ENCODE measurements around the gene SLC34A3. TPM values are rescaled to one million over a fixed set of nuclear protein-coding genes. Genes with fewer than 3 reads are reported as not detected.

The SLC34A3 gene
- total RNA-seq, 1 experiment from 2014 or later = 0.13 TPM

DNA sequence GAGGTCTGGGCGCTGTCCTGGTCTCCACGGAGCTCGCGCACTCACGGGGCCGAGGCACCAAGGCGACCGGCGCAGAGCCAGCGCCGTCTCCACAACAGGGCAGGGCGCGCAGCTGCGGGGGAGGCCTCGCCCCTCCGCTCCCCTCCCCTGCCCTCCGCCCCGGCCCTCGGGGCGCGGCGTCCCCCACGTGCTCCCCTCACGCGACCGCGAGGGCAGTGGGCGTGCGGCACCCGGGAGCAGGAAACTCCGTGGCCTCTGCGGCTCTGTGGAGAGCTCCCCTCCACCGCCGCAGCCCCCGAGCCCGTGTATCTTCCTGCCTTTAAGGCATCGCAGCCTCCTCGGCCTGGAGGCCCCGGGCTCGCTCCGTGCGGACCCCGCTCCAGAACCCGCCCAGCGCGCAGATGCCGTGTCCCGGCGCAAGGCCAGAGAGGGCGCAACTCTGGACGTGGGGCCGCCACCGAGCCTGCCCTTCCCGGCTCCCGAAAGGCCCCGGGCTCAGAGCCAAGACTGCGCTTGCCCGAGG, 9.7 kb downstream of the SLC34A3 start:
- no peak for ATAC-seq
- Mint-ChIP-seq H3K27me3 (ENCODE audit: low read depth) (no peaks in the 10 kb centered on the region), H3K9me3 (no peaks in the 10 kb centered on the region), H3K4me1 (peaks cover 40% of the 10 kb centered on the region), H3K4me3 (peak overlapping the region; percentile 73), H3K27ac (no peak overlapping the region), H3K36me3 (peaks cover 20% of the 10 kb centered on the region)
- CTCF ChIA-PET = interaction anchor here (0.7 to 2.4 kb wide), 29 partner anchors 11 to 211 kb away, joined by 3 to 14 read pairs (median 4); partner anchors contain the start of genes CYSRT1, EXD3, MAN1B1 and NOXA1
- POLR2A ChIA-PET = interaction anchor here (0.6 to 1.8 kb wide), 29 partner anchors 13 to 652 kb away, joined by 3 to 30 read pairs (median 4); partner anchors contain the start of genes LRRC26, MAN1B1, NELFB and NRARP
- peak; percentile 38 for DNase-seq (ENCODE audit: low spot score)
- TF ChIP-seq ELF4 (CRISPR knock-in tag; IDR thresholded peaks at IDR 0.05; ENCODE audit: low read depth) (no peak), ZNF396 (CRISPR knock-in tag; IDR thresholded peaks at IDR 0.05; ENCODE audit: borderline replicate concordance) (no peak), STAT6 (CRISPR knock-in tag; conservative IDR thresholded peaks at IDR 0.05; ENCODE audit: low read depth) (no peak), ZNF232 (CRISPR knock-in tag; IDR thresholded peaks at IDR 0.05) (0 out of 2 replicates have a peak, but pooled peaks have one; percentile 42), MYBL2 (CRISPR knock-in tag; IDR thresholded peaks at IDR 0.05) (peak; percentile 15; the same call in 1 of the 2 replicates), GTF2I (CRISPR knock-in tag; conservative IDR thresholded peaks at IDR 0.05) (no peak), KAT7 (CRISPR knock-in tag; IDR thresholded peaks at IDR 0.05; ENCODE audit: borderline replicate concordance) (peak; percentile 74; the same call in 1 of the 2 replicates), NR1H2 (CRISPR knock-in tag; IDR thresholded peaks at IDR 0.05) (no peak), TCF7 (CRISPR knock-in tag; IDR thresholded peaks at IDR 0.05; ENCODE audit: low read depth) (no peak), RELA (CRISPR knock-in tag; IDR thresholded peaks at IDR 0.05; ENCODE audit: borderline replicate concordance) (peak; percentile 44; the same call in 1 of the 2 replicates), RORB (CRISPR knock-in tag; IDR thresholded peaks at IDR 0.05) (no peak), SMAD3 (CRISPR knock-in tag; IDR thresholded peaks at IDR 0.05; ENCODE audit: borderline replicate concordance) (peak; percentile 68; the same call in 1 of the 2 replicates), ZNF423 (CRISPR knock-in tag; IDR thresholded peaks at IDR 0.05) (no peak), TEAD1 (CRISPR knock-in tag; IDR thresholded peaks at IDR 0.05) (peak; percentile 79; the same call in 1 of the 2 replicates), FOXP4 (CRISPR knock-in tag; IDR thresholded peaks at IDR 0.05) (peak; percentile 67; the same call in 1 of the 2 replicates), MXD4 (CRISPR knock-in tag; IDR thresholded peaks at IDR 0.05; ENCODE audit: borderline replicate concordance) (no peak), ETV6 (CRISPR knock-in tag; IDR thresholded peaks at IDR 0.05) (0 out of 2 replicates have a peak, but pooled peaks have one; percentile 22), FOXK1 (CRISPR knock-in tag; IDR thresholded peaks at IDR 0.05) (peak; percentile 34; the same call in 1 of the 2 replicates), CREM (CRISPR knock-in tag; IDR thresholded peaks at IDR 0.05) (peak; percentile 78; the same call in 1 of the 2 replicates), TP53 (CRISPR knock-in tag; IDR thresholded peaks at IDR 0.05) (peak; percentile 85; the same call in 1 of the 2 replicates), E2F5 (CRISPR knock-in tag; IDR thresholded peaks at IDR 0.05) (peak; percentile 56; the same call in 1 of the 2 replicates), ZNF219 (CRISPR knock-in tag; IDR thresholded peaks at IDR 0.05; ENCODE audit: borderline replicate concordance) (peak; percentile 75; the same call in 1 of the 2 replicates), IRF2 (CRISPR knock-in tag; IDR thresholded peaks at IDR 0.05; ENCODE audit: borderline replicate concordance, low read depth) (no peak), ZNF317 (CRISPR knock-in tag; IDR thresholded peaks at IDR 0.05; ENCODE audit: borderline replicate concordance, low read depth) (0 out of 2 replicates have a peak, but pooled peaks have one; percentile 36), SOX15 (CRISPR knock-in tag; IDR thresholded peaks at IDR 0.05) (no peak)
- TF ChIP-seq, protein P1, sequence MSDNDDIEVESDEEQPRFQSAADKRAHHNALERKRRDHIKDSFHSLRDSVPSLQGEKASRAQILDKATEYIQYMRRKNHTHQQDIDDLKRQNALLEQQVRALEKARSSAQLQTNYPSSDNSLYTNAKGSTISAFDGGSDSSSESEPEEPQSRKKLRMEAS (CRISPR knock-in tag; IDR thresholded peaks at IDR 0.05) = peak; percentile 84
- TF ChIP-seq, protein P2, sequence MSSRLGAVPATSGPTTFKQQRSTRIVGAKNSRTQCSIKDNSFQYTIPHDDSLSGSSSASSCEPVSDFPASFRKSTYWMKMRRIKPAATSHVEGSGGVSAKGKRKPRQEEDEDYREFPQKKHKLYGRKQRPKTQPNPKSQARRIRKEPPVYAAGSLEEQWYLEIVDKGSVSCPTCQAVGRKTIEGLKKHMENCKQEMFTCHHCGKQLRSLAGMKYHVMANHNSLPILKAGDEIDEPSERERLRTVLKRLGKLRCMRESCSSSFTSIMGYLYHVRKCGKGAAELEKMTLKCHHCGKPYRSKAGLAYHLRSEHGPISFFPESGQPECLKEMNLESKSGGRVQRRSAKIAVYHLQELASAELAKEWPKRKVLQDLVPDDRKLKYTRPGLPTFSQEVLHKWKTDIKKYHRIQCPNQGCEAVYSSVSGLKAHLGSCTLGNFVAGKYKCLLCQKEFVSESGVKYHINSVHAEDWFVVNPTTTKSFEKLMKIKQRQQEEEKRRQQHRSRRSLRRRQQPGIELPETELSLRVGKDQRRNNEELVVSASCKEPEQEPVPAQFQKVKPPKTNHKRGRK (CRISPR knock-in tag; IDR thresholded peaks at IDR 0.05; ENCODE audit: borderline replicate concordance) = no peak
- TF ChIP-seq, protein P3, sequence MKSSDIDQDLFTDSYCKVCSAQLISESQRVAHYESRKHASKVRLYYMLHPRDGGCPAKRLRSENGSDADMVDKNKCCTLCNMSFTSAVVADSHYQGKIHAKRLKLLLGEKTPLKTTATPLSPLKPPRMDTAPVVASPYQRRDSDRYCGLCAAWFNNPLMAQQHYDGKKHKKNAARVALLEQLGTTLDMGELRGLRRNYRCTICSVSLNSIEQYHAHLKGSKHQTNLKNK (CRISPR knock-in tag; IDR thresholded peaks at IDR 0.05) = no peak
- TF ChIP-seq, protein P4, sequence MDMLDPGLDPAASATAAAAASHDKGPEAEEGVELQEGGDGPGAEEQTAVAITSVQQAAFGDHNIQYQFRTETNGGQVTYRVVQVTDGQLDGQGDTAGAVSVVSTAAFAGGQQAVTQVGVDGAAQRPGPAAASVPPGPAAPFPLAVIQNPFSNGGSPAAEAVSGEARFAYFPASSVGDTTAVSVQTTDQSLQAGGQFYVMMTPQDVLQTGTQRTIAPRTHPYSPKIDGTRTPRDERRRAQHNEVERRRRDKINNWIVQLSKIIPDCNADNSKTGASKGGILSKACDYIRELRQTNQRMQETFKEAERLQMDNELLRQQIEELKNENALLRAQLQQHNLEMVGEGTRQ (CRISPR knock-in tag; IDR thresholded peaks at IDR 0.05) = no peak

Data from WTC11 (cell line).